GM19463 (cell line): ENCODE results near the gene SCYGR2.
"Not testable (repeated sequence)": the region's sequence is repeated elsewhere in the genome, so short reads cannot be mapped to it uniquely, and the experiment has no call there.

ENCODE experiments used
- ATAC-seq: cut with Tn5 transposase; IDR thresholded peaks from one replicate; pipeline ENCODE4 v1.9.1; 2021; ENCODE audit warnings: mild to moderate bottlenecking, moderate library complexity; ENCODE audit not compliant: unreplicated experiment

Gene SCYGR2

GRCh38 chr2:227598835-227599503 is at the start of gene SCYGR2:
SCYGR2 (plus strand) TSS chr2:227598893; CDS start chr2:227598893, 0 bp downstream.
- ATAC-seq = not testable (repeated sequence)

GRCh38 chr2:227551836-227552235 is 46.9 kb upstream of the SCYGR2 start:
- no peak for ATAC-seq

GRCh38 chr2:227562581-227562980 is 36.1 kb upstream of the SCYGR2 start:
- ATAC-seq = no peak

- ATAC-seq = no peak
These were observed 33.6 kb upstream of the SCYGR2 start for GRCh38 chr2:227565080-227565479.

GRCh38 chr2:227566012-227566411 is 32.7 kb upstream of the SCYGR2 start:
- ATAC-seq = no peak

- ATAC-seq = no peak
These were observed 29.9 kb upstream of the SCYGR2 start for GRCh38 chr2:227568852-227569169.

GRCh38 chr2:227570615-227571014 is 28.1 kb upstream of the SCYGR2 start:
- no peak for ATAC-seq

GRCh38 chr2:227576110-227576509 is 22.6 kb upstream of the SCYGR2 start:
- ATAC-seq = no peak

GRCh38 chr2:227576812-227577211 is 21.9 kb upstream of the SCYGR2 start:
- no peak for ATAC-seq

GRCh38 chr2:227577555-227577954 is 21.1 kb upstream of the SCYGR2 start:
- no peak for ATAC-seq

GRCh38 chr2:227578642-227579041 is 20.1 kb upstream of the SCYGR2 start:
- ATAC-seq = no peak

GRCh38 chr2:227579791-227580190 is 18.9 kb upstream of the SCYGR2 start:
- ATAC-seq = no peak

- no peak for ATAC-seq
These were observed 16.3 kb upstream of the SCYGR2 start for GRCh38 chr2:227582369-227582768.

GRCh38 chr2:227592694-227593387 is 5.9 kb upstream of the SCYGR2 start:
- peak; percentile 74 for ATAC-seq

- ATAC-seq = no peak
These were observed 2.9 kb upstream of the SCYGR2 start for GRCh38 chr2:227595797-227596196.

GRCh38 chr2:227597036-227597435 is 1.7 kb upstream of the SCYGR2 start:
- no peak for ATAC-seq

- ATAC-seq = no peak
These were observed 695 bp upstream of the SCYGR2 start for GRCh38 chr2:227597998-227598397.

GRCh38 chr2:227602358-227602757 is 3.7 kb downstream of the SCYGR2 start:
- ATAC-seq = no peak

GRCh38 chr2:227606476-227606875 is 7.8 kb downstream of the SCYGR2 start:
- ATAC-seq = no peak

GRCh38 chr2:227607941-227608340 is 9.2 kb downstream of the SCYGR2 start:
- ATAC-seq = no peak

- peak; percentile 55 for ATAC-seq
These were observed 10.1 kb downstream of the SCYGR2 start for GRCh38 chr2:227608561-227609338.

- no peak for ATAC-seq
These were observed 11.4 kb downstream of the SCYGR2 start for GRCh38 chr2:227610123-227610522.
